Kidney (tissue), 14 donors: Measurements from ENCODE around the gene NCAM2. TPM values are rescaled to one million over a fixed set of nuclear protein-coding genes. Genes with fewer than 3 reads are reported as not detected.

Experiments used
- DNase-seq, 5 donors: peaks; one replicate each; pipeline ENCODE4 v3.0.0-alpha.2; 2013 to 2020
- FAIRE-seq: peaks from 2 replicates; lab custom pipeline; 2012; peaks lifted over from hg19 to GRCh38; lab: Jason Lieb, UNC
- H3K27ac ChIP-seq, 2 donors: one replicate each; pipeline ENCODE4 v1.7.0; 2013; ENCODE audit warnings: low read depth in 2 of 2, low read length in 2 of 2, inconsistent platforms in 1 of 2
- H3K27me3 ChIP-seq: one replicate; pipeline ENCODE4 v1.7.1; 2013; ENCODE audit warnings: low read length, inconsistent platforms; ENCODE audit not compliant: control insufficient read depth, insufficient read depth
- H3K36me3 ChIP-seq, 3 donors: one replicate each; pipeline versions ENCODE4 v1.7.0 to v1.7.1; 2013; ENCODE audit warnings: low read length in 3 of 3, control low read depth in 1 of 3, inconsistent platforms in 1 of 3; ENCODE audit not compliant: insufficient read depth in 3 of 3, control insufficient read depth in 2 of 3
- H3K4me1 ChIP-seq, 3 donors: one replicate each; pipeline versions ENCODE4 v1.7.0 to v1.7.1; 2013; ENCODE audit warnings: low read length in 3 of 3, inconsistent platforms in 1 of 3, low read depth in 1 of 3; ENCODE audit not compliant: control insufficient read depth in 2 of 3, insufficient read depth in 2 of 3
- H3K4me3 ChIP-seq, 3 donors: one replicate each; pipeline versions ENCODE4 v1.7.0 to v1.8.1; 2013; ENCODE audit warnings: low read length in 3 of 3, control low read depth in 1 of 3, inconsistent platforms in 1 of 3
- H3K9ac ChIP-seq, 3 donors: one replicate each; pipeline versions ENCODE4 v1.7.0 to v1.7.1; 2013; ENCODE audit warnings: low read length in 3 of 3, control low read depth in 1 of 3, inconsistent platforms in 1 of 3
- H3K9me3 ChIP-seq, 3 donors: one replicate each; pipeline versions ENCODE4 v1.7.0 to v1.7.1; 2013; ENCODE audit warnings: low read length in 3 of 3, control low read depth in 1 of 3, inconsistent platforms in 1 of 3; ENCODE audit not compliant: control insufficient read depth in 2 of 3, insufficient read depth in 1 of 3
- CTCF ChIP-seq: IDR thresholded peaks from 3 replicates; pipeline ENCODE4 v1.5.1; 2012; ENCODE audit warnings: mild to moderate bottlenecking, moderate library complexity, borderline replicate concordance; ENCODE audit not compliant: insufficient read depth; ENCODE audit errors: extremely low read depth
- intact Hi-C: fragments of 100-400 bp; cut with DNase I; formaldehyde crosslinking; loops from one replicate; pipeline ENCODE4 v1.11.1; 2022
- polyA plus RNA-seq: library from polyadenylated mRNA; stranded (reverse); fragments of 350-450 nt; fragmentation: Illumina TruSeq; extraction: RNeasy Lipid Tissue Mini Kit (QIAGEN cat#74804); gene quantifications from one replicate; pipeline ENCODE4 v1.2.3, GENCODE V29; 2014; ENCODE audit warnings: low read depth, low replicate concordance; ENCODE audit not compliant: insufficient read depth
- total RNA-seq: library from RNA; stranded (reverse); fragmentation: NEBNext Ultra II Directional; extraction: Animal tissue kit (Norgen Biotek cat#: 25700); gene quantifications from one replicate; pipeline ENCODE4 v1.2.1, GENCODE V29; 2021
- donor health status: control.
- donor health status: control.
- donor health status: control.
- donor health status: control.
- donor health status: control.
- donor health status: DM: yes; HTN: yes; CAD: no.
- donor health status: Normal renal cell carcinoma (clear cell type).

NCAM2 gene
- total and polyA plus RNA-seq, 2 donors from 2014 or later, result 0.13 to 0.82 TPM

GRCh38 chr21:21508859-21509258, 510.6 kb downstream of the NCAM2 start:
- Histone ChIP-seq H3K27me3 (no peaks in the 10 kb centered on the region), H3K36me3 (no peaks in the 10 kb centered on the region), H3K4me3 (no peak overlapping the region), H3K9me3 (no peaks in the 10 kb centered on the region), H3K4me1 (no peaks in the 10 kb centered on the region), H3K9ac (no peak overlapping the region), H3K27ac (no peak overlapping the region)
- intact Hi-C loops, result no loop called here
- FAIRE-seq, result no peak
- no peak for DNase-seq
- no peak for TF ChIP-seq CTCF

- Histone ChIP-seq H3K9ac (no peak overlapping the region), H3K27me3 (no peaks in the 10 kb centered on the region), H3K36me3 (no peaks in the 10 kb centered on the region), H3K9me3 (no peaks in the 10 kb centered on the region), H3K4me3 (no peak overlapping the region), H3K27ac (no peak overlapping the region), H3K4me1 (no peaks in the 10 kb centered on the region)
- DNase-seq, result peak in 1 of 5 donors; percentile 1
- intact Hi-C loops, result no loop called here
- TF ChIP-seq CTCF, result no peak
- no peak for FAIRE-seq
Observed at GRCh38 chr21:21530680-21531079, 532.5 kb downstream of the NCAM2 start.

GRCh38 chr21:21547368-21547953, 549.3 kb downstream of the NCAM2 start:
- DNase-seq (no peak), FAIRE-seq (no peak)
- Histone ChIP-seq H3K4me3 (no peak overlapping the region), H3K27me3 (no peaks in the 10 kb centered on the region), H3K27ac (no peak overlapping the region), H3K9ac (no peak overlapping the region), H3K36me3 (no peaks in the 10 kb centered on the region), H3K9me3 (no peaks in the 10 kb centered on the region), H3K4me1 (no peaks in the 10 kb centered on the region)
- intact Hi-C loops, result no loop called here
- TF ChIP-seq CTCF, result no peak
